UCSD-AML1 (cell line): ENCODE results near the gene SH3BP2.

ENCODE experiments used
- DNase-seq: peaks from one replicate; lab custom pipeline; 2025; ENCODE audit not compliant: unreplicated experiment; lab: John Stamatoyannopoulos, UW

SH3BP2 gene

DNA sequence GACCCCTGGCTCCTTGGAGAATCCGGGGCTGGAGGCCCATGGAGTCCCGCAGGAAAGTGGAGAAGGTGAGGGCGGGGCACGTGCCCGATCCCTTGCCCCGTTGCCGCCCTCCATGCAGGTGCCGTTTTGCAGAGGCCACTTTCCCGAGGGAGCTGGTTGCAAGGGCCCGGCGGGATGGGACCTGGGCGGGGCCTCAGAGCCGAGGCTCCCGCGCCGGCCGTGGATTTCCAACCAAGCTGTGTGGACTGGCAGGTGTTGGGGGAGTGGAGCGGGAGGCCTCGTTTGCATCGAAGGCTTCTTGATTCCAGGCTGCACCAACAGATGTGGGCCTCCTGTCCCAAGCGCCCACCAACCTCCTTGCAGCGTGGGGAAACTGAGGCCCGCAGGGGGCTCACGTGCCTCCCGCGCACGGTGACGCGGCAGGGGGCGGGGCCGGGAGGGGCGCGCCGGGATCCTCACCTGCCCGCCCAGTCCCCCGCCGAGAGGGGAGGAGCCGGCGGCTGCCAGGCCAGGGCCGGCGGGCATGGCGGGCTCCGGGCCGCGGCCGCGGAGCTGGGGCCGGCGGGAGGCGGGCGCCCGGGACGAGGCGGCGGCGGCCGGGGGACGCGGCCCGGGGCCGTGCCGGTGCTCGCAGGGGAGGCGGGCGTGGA, 24.9 kb downstream of the SH3BP2 start:
- DNase-seq, result no peak

DNA sequence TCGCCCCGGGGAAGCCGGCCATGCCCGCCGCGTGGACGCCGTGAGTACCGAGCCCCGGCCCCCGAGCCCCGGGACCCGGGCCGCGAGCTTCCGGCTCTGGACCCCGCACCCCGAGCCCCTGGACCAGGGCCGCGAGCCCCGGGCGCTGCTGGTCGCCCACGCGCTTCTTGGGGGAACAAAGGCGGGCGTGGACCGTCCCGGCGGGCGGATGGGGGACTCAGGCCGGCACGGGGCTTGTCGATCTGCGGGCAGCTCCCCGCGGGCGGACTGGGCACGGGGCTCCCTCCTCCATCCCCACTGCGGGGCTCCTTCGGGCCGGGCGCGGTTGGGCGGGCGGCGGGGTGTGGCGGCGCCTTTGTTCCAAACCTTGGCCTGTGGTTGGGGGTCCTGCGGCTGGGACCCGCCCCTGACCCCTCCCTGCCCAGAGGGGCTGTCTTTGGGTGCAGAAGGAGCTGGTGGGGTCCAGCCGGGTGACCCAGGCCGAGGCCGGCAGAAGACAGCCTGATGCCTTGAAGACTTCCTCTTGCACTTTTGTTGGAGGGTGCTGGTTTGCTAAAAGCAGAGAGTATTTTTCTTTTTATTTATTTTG, 25.6 kb downstream of the SH3BP2 start:
- DNase-seq, result no peak

DNA sequence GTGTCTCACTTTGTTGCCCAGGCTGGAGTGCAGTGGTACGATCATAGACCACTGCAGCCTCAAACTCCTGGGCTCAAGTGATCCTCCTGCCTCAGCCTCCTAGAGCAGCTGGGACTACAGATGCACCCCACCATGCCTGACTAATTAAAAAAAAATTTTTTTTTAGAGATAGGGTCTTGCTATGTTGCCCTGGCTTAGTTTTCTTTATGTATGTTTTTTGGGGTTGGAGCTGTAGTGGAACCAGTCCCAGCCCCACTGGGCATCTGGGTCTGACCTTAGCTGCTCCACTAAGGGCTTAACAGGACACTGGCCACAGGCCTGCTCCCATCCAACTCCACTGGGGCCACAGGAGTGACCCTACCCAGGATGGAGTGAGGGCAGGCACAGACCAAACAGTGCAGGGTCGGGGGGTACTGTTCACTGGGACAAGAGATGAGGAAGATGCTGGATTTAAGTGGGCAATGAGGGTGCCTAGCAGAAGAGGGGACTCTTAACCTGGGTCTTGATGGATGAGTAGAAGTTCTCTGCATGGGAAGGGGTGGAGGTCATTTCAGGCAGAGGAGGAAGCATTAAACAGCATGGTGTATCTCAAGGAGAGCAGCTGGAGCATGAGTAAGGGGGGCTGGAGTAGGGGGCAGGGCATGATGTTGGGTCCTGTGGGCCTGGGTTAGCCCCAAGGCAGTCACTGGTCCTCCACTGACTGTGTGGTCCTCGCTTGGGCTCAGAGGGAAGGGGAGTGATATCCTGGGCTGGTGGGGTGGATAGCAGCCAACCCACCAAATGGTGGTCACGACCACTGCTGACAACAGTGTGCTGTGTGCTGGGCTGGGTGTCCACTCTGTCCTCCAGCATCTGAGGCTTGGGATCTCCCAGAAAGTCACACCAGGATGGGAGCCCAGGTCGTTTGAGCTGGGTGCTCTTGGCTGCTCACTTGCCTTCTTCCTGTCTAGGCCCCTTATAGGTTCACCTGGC, 26.6 kb downstream of the SH3BP2 start:
- DNase-seq, result no peak

DNA sequence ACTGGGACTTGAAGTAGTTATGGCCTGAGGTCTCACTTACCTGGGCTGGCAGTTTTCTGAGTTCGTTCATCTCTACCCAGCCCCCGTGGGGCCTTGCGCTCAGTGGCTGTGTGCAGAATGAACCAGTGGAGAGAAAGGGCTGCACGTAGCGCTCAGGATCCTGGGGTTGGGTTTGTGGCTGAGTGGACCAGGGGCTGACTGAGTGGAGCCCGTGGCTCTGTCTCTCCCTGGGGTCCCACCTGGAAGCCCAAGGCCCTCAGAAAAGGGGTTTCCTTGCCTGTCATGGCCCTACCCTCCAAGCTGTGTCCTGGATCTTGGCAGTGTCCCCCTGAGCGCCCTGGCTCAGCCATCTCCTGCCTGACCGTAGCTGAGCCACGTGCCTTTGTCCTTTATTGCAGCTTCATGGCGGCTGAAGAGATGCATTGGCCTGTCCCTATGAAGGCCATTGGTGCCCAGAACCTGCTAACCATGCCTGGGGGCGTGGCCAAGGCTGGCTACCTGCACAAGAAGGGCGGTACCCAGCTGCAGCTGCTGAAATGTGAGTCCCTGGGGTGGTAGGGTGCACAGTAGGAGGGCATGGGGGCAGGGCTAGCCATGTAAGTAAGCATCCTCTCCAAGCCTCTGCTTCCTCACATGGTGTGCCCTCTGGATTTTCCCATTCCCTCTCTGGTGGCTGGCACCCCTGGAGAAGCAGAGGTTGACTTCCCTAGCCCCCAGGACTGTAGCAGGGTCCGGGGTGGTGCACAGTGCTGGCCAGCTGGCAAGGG, 27.5 kb downstream of the SH3BP2 start:
- DNase-seq, result no peak

DNA sequence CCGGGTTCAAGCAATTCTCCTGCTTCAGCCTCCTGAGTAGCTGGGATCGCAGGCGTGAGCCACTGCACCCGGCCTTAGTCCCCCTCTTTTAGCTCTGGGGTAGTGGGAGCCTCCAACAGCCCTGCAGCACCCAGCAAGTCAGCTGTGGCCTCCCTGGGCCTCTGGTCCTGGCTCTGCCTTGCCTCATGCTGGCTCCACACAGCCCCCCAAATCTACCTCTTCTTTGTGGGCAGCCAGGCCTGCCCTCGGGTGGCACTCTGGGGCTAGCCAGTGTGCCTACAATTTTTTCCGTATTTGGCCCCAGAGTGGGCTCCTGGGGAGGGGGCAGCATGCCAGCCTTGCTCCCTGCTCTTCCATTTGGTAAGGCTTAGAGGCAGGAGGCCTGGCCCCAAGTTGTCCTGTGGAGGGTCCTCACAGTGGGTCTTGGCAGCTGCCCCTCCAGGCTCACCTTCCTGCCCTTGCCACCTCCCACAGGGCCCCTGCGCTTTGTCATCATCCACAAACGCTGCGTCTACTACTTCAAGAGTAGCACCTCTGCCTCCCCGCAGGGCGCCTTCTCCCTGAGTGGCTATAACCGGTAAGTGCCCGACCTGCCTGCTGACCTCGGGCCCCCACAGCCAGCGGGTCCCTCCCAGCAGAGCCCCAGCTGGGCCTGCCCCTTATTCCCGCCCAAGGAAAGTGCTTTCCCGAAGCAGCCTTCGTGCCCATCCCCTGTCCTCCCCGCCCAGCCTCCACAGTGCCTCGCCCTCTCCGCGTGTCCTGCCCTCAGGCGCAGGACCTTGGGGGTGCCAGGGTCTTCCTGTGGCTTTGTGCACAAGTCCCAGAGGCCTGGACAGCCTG, 29.8 kb downstream of the SH3BP2 start:
- DNase-seq, result no peak

DNA sequence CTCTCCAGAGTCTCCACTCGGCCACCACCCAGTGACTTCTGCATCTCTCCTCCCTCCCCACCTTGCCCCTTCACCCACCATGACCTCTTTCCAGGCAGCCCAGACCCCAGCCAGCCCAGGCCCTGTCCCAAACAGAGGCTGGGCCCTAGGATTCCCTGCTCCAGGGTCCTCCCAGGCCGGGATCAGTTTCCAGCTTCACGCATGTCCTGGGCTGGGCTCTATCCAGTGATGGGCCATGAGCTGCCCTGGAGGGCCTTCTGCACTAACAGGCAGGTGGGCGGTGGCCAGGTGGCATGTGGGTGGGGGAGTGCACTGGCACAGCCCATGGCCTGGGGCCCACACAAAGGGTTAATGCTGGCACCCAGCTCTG, 30.4 kb downstream of the SH3BP2 start:
- no peak for DNase-seq

DNA sequence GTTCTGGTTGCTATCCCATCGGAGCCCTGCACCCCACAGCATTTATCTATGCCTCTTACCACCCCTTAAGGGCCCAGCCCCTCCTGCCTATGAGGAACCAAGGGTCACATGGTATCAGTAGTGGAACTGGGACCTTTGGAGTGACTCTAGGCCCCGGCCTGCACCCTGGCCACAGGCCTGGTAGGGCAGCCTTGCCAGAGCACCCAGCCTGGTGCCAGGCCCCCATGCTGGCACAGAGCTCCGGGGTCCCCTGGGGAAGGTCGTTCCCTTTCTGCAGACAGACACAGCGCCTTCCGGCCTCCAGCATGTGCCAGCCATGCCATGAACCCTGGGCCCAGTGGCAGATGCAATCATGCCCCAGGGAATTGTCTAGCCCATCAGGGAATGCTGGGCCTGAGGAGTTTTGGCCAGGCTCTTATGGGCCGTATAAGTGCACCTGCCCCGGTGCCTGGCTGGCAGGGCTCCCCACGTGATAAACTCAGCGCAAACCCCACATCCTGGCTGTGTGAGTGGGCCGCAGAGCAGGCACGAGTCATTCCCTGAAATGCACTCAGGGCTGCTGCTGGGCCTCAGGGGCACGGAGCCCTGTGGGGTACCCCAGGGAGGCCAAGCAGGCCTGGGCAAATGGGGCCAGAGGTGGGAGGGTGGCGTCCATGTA, 30.9 kb downstream of the SH3BP2 start:
- no peak for DNase-seq

DNA sequence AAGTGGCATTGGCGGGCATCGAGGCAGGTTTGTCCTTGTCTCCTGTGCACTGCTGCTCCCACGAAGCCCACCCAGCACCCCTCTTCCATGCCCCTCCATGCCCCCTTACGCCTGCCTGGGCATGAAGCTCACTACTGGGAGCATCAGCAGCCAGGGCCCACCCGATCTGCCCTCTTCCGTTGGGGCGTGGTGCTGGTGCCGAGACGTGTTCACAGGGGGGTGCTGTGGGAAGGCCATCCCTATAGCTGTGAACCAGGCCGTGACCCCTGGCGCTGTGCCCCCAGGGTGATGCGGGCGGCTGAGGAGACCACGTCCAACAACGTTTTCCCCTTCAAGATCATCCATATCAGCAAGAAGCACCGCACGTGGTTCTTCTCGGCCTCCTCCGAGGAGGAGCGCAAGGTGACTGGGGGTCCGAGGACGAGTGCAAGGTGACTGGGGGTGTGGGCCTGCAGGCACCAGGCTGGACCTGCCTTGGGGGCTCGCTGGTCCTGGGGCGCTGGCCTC, 31.5 kb downstream of the SH3BP2 start:
- DNase-seq, result no peak

DNA sequence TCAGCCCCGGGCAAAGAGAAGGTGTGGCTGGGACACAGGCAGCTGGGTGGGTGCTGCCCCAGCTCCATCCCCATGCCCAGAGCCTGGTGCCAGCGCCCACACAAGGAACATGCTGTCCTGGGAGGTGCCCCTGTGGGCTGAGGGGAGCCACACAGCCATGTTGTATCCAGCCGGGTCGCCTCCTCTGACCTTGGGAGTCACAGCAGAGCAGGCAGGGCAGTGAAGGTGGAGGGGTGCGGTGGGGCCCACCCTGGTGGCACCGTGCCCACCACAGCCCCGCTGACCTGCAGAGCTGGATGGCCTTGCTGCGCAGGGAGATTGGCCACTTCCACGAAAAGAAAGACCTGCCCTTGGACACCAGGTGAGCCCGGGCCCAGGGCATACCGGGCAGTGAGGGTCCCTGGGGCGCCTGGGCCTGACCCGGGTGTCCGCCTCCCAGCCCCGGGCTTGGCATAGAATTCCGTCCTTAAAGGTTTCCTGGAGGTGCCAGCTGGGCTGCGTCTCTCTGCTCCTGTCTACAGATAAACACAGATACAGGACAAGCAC, 32.0 kb downstream of the SH3BP2 start:
- DNase-seq, result no peak

DNA sequence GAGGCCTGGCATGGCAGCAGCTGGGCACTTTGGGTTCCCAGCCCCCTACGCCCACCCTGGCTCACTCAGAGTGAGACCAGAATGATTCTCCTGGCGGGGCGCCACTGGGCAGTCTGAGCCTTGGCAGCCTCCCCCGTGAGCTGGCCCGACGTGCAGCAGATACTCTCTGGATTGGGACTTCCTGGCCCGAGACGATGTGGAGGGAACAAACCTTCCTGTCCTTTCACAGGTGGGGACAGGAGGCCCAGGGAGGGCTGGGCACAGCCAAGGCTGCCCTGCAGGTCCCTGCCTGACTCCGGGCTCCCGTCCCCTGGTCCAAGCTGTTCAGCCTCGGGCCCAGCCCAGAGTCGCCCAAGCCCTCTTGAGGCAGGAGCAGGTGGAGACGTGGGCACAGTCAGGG, 32.9 kb downstream of the SH3BP2 start:
- DNase-seq, result no peak

DNA sequence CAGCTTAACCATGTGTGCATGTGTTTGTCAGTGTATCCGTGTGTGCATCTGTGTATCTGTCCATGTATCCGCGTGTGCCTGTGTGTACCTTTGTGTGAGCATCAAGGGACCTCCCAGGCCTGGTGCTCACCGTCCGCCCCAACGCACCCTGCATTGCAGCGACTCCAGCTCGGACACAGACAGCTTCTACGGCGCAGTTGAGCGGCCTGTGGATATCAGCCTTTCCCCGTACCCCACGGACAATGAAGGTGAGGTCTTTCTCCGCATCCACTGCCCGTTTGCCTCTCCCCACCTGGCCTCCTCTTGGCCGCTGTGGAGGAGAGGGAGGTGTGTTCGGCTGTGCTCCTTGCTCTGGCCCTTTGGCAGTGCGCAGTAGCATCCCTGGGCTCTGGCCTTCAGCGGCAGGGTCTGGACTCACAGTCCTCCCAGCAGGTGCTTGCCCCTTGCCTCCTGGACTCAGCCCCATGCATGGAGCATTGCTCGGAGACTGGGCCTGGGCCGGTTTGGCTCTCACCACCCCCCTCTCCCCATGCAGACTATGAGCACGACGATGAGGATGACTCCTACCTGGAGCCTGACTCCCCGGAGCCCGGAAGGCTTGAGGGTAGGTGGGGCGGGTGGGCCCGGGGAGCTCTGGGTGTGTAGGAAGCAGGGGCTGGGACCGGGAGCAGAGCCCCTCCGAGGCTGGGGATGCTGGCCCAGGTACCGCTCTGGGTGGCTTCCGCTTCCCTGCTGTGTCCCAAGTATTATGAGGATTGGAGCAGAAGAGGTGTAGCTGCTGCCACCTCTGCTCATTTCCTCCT, 34.4 kb downstream of the SH3BP2 start:
- no peak for DNase-seq

DNA sequence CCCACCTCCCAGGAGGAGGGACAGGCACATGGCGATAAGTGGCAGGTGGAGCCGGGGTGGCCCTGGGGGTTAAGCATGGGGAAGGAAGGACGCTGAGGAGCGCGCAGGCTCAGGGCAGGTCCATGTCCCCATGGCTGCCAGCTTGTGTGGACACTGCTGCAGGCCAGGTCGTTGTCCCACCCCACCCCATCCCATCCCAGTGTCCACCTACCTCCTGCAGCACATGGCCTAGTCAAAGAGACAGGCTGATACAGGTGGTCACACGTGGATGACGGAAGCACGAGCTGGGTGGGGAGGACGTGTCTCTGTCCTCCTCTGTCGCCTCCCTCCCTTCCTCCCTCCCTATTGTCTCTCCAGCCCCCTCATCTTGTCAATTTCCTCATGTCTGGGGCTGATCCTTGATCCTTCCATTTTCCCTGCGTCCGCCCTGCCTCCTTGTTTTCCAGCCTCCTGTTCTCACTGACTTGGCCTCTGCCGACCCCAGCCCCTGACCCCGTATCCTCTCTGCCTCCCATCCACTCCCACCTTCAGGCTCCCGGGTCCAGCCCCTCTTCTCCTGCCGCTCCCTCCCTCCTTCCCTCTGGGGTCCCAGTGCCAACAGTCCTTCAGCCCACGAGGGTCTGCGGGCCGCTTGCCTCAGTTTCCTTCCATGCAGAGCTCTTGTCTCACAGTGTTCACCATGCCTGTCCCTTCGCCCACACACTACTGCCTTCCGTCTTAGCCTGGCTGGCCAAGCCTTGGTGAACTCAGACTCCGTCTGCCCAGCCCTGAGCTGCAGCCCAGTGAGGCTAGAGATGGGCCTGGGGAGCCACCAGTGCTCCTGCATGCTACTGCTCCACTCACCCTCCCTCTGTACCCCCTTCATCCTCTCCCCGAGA, 35.2 kb downstream of the SH3BP2 start:
- no peak for DNase-seq

DNA sequence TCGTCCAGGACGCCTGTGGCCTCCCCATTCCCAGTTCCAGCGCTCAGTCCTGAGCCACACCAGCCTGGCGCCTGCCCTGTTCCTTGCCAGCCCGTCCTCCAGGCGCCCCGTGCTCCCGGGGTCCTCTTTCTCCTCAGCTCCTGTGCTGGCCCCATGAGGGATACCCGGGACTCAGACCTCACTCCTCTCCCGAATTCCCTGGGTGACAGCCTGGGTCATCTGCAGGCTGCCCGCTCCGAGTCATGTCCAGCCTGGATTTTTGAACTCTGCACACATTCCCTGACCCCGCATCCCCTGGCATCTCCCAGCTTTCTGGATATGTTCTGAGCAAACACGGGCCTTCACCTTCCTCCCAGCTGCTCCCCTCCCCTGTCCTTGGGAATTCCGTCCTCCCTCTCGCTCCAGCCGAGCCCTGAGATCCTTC, 35.9 kb downstream of the SH3BP2 start:
- DNase-seq, result no peak

DNA sequence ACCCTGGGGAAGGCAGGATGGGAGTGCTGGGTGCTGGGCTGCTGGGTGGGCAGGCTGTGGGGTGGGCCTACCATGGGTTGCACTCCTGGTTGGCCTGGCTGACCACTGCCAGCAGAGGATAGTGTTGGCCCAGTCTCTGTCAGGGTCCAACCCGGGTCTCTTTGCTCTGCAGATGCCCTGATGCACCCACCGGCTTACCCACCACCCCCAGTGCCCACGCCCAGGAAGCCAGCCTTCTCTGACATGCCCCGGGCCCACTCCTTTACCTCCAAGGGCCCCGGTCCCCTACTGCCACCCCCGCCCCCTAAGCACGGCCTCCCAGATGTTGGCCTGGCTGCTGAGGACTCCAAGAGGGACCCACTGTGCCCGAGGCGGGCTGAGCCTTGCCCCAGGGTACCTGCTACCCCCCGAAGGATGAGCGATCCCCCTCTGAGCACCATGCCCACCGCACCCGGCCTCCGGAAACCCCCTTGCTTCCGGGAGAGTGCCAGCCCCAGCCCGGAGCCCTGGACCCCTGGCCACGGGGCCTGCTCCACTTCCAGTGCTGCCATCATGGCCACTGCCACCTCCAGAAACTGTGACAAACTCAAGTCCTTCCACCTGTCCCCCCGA, 36.5 kb downstream of the SH3BP2 start:
- no peak for DNase-seq

DNA sequence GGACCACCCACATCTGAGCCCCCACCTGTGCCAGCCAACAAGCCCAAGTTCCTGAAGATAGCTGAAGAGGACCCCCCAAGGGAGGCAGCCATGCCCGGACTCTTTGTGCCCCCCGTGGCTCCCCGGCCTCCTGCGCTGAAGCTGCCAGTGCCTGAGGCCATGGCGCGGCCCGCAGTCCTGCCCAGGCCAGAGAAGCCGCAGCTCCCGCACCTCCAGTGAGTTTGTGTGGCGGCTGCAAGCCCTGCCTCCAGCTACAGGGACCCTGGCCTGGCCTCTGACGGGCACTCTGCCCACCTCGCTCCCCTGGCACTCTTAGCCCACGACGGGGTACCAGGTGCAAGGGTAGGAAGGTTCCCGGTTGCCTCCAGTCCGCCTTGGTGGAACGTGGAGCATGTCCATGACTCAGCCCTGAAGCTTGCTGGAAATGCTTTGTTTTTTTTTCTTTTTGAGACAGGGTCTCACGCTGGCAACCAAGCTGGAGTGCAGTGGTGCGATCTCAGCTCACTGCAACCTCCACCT, 37.1 kb downstream of the SH3BP2 start:
- no peak for DNase-seq

DNA sequence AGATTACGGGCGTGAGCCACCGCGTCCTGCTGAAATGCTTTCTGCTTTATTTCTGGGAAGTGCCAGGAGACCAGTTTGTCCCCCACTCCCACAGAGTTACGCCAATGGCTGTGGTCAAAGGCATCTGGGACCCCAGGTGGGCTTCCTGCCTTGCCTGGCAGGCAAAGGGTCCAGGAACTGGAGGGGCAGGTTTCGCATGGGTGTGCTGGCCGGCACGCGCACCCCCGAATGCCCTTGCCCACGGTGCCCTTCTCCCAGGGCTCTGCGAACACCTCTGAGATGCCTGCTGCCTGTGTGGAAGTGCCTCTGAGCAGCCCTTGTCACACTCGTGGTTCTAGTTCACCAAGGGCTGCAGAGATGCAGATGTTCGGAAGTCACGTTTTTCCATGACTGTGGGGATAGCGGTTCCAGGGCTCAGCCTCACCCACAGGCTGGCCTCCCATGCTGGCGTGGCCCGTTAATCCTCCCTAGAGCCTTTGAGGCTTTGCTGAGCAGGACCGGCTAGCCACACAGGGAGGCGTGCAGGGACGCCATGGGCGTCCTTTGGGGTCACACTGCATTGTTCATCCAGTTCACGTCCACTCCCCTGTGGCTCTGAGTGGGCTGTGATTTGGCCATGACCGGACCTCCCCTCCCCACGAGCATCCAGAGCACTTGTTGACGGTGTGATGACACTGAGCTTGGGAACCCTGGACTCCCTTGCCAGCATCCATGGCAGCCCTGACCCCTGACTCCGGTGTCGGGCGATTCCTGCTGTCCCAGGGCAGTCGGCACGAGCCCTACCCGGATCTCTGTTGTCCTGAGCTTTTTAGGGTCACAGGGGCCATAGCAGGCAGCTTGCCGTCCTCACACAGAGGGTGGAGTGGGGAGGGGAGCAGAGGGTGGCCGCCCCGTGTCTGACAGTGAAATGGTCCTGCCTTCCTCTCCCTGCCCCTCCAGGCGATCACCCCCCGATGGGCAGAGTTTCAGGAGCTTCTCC, 38.0 kb downstream of the SH3BP2 start:
- DNase-seq, result no peak
